Panc1 (cell line): Measurements from ENCODE around the gene SLC16A6. TPM values are rescaled to one million over a fixed set of nuclear protein-coding genes. Genes with fewer than 3 reads are reported as not detected.

Experiments used
- ATAC-seq: fragments of 200-7000 bp; cut with Tn5 transposase; 2 replicates; pipeline ENCODE4 v1.9.1; 2020; ENCODE audit warnings: mild to moderate bottlenecking, moderate library complexity
- BruUV-seq: library from RNA; stranded (reverse); fragments of 400-500 nt; replicated peaks from 2 replicates; lab custom pipeline; 2021; lab: Mats Ljungman, UMichigan
- CTCF ChIA-PET: fragments of 300-600 bp; sonication (Branson Sonifier 250); formaldehyde crosslinking; loops from one replicate; lab custom pipeline; 2022; ENCODE audit warnings: antibody characterized with exemption; lab: Charles Lee
- POLR2A ChIA-PET: fragments of 300-600 bp; sonication (Branson Sonifier 250); formaldehyde crosslinking; loops from one replicate; lab custom pipeline; 2022; ENCODE audit warnings: antibody characterized with exemption; lab: Charles Lee
- DNase-seq: peaks from one replicate; pipeline ENCODE4 v3.0.0-alpha.2; 2010; ENCODE audit warnings: low read depth, low spot score
- H3K27ac ChIP-seq: 2 replicates; pipeline ENCODE4 v1.5.1; 2011; ENCODE audit warnings: mild to moderate bottlenecking, low read length, inconsistent platforms
- H3K27me3 ChIP-seq: fragments of 200-500 bp; sonication (Bioruptor generic); 2 replicates; pipeline ENCODE4 v1.6.0; 2014; ENCODE audit warnings: low read length, inconsistent platforms; ENCODE audit not compliant: control insufficient read depth, insufficient read depth
- H3K36me3 ChIP-seq: fragments of 200-500 bp; sonication (Bioruptor generic); 2 replicates; pipeline ENCODE4 v1.5.1; 2014; ENCODE audit warnings: inconsistent platforms, mild to moderate bottlenecking, low read length, moderate library complexity; ENCODE audit not compliant: control insufficient read depth, insufficient read depth
- H3K4me1 ChIP-seq: 2 replicates; pipeline ENCODE4 v1.5.1; 2011; ENCODE audit warnings: inconsistent platforms, mild to moderate bottlenecking, low read length, moderate library complexity; ENCODE audit not compliant: control insufficient read depth, insufficient read depth
- H3K4me3 ChIP-seq, 2 experiments: 2 replicates each; pipeline ENCODE4 v1.5.1; 2011 to 2012; ENCODE audit warnings: low read depth in 2 of 2, low read length in 2 of 2, mild to moderate bottlenecking in 2 of 2, inconsistent platforms in 1 of 2, moderate library complexity in 1 of 2
- H3K9me3 ChIP-seq: fragments of 200-500 bp; sonication (Bioruptor generic); 2 replicates; pipeline ENCODE4 v1.5.1; 2014; ENCODE audit warnings: low read depth, mild to moderate bottlenecking, inconsistent platforms, low read length, moderate library complexity; ENCODE audit not compliant: control insufficient read depth, insufficient read depth
- POLR2AphosphoS5 ChIP-seq: IDR thresholded peaks from 2 replicates; pipeline ENCODE4 v1.6.1; 2012; ENCODE audit warnings: mild to moderate bottlenecking, low read depth, low read length, moderate library complexity
- SIN3A ChIP-seq: IDR thresholded peaks from 2 replicates; pipeline ENCODE4 v1.6.1; 2012; ENCODE audit warnings: low read depth, mild to moderate bottlenecking, low read length, moderate library complexity, borderline replicate concordance; ENCODE audit not compliant: insufficient read depth
- TCF7L2 ChIP-seq: IDR thresholded peaks from 2 replicates; pipeline ENCODE4 v1.6.1; 2011; ENCODE audit warnings: mild to moderate bottlenecking, low read depth, low read length, inconsistent platforms
- in situ Hi-C: cut with HindIII; loops from 2 replicates; pipeline ENCODE4 v1.10.0; 2016; ENCODE audit warnings: low sequenced_read_pairs, low pct_unique_long_range_greater_than_20kb
- intact Hi-C: fragments of 100-400 bp; cut with micrococcal nuclease; formaldehyde crosslinking; loops from one replicate; pipeline ENCODE4 v1.10.0; 2022; ENCODE audit not compliant: unreplicated experiment
- total RNA-seq: library from RNA; stranded (reverse); gene quantifications from one replicate; pipeline ENCODE4 v1.2.1, GENCODE V29; 2021; ENCODE audit not compliant: unreplicated experiment
- TF ChIP-seq, protein P1 (sequence below): fragments of 450-650 bp; IDR thresholded peaks from 2 replicates; pipeline ENCODE4 v1.5.1; 2017; ENCODE audit warnings: mild to moderate bottlenecking
- TF ChIP-seq, protein P2 (sequence below), 2 experiments: IDR thresholded peaks; 2 replicates each; pipeline ENCODE4 v1.6.1; 2011 to 2012; ENCODE audit warnings: low read depth in 2 of 2, control low read depth in 1 of 2, low read length in 1 of 2, mild to moderate bottlenecking in 1 of 2, moderate library complexity in 1 of 2; ENCODE audit not compliant: insufficient read depth in 1 of 2

SLC16A6 gene
- total RNA-seq, 1 experiment from 2014 or later = 0.26 TPM

DNA sequence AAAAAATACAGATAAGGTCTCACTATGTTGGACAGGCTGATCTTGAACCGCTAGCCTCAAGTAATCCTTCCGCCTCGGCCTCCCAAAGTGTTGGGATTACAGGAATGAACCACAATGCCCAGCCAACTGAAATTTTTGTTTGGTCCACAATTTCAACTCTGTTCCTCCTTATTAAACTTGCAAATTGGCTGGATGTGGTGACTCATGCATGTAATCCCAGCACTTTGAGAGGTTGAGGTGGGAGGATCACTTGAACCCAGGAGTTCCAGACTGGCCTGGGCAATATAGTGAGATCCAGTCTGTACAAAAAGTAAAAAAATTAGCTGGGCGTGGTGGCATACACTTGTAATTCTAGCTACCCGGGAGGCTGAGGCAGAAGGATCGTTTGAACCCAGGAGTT lies 13.8 kb upstream of the SLC16A6 start:
- no peak overlapping the region for H3K4me3 ChIP-seq
- H3K27ac ChIP-seq = no peak overlapping the region
- ATAC-seq = no peak
- TF ChIP-seq, protein P1, sequence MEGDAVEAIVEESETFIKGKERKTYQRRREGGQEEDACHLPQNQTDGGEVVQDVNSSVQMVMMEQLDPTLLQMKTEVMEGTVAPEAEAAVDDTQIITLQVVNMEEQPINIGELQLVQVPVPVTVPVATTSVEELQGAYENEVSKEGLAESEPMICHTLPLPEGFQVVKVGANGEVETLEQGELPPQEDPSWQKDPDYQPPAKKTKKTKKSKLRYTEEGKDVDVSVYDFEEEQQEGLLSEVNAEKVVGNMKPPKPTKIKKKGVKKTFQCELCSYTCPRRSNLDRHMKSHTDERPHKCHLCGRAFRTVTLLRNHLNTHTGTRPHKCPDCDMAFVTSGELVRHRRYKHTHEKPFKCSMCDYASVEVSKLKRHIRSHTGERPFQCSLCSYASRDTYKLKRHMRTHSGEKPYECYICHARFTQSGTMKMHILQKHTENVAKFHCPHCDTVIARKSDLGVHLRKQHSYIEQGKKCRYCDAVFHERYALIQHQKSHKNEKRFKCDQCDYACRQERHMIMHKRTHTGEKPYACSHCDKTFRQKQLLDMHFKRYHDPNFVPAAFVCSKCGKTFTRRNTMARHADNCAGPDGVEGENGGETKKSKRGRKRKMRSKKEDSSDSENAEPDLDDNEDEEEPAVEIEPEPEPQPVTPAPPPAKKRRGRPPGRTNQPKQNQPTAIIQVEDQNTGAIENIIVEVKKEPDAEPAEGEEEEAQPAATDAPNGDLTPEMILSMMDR = no peak
- no peak for TF ChIP-seq TCF7L2
- no peak for TF ChIP-seq POLR2AphosphoS5
- TF ChIP-seq, protein P2, sequence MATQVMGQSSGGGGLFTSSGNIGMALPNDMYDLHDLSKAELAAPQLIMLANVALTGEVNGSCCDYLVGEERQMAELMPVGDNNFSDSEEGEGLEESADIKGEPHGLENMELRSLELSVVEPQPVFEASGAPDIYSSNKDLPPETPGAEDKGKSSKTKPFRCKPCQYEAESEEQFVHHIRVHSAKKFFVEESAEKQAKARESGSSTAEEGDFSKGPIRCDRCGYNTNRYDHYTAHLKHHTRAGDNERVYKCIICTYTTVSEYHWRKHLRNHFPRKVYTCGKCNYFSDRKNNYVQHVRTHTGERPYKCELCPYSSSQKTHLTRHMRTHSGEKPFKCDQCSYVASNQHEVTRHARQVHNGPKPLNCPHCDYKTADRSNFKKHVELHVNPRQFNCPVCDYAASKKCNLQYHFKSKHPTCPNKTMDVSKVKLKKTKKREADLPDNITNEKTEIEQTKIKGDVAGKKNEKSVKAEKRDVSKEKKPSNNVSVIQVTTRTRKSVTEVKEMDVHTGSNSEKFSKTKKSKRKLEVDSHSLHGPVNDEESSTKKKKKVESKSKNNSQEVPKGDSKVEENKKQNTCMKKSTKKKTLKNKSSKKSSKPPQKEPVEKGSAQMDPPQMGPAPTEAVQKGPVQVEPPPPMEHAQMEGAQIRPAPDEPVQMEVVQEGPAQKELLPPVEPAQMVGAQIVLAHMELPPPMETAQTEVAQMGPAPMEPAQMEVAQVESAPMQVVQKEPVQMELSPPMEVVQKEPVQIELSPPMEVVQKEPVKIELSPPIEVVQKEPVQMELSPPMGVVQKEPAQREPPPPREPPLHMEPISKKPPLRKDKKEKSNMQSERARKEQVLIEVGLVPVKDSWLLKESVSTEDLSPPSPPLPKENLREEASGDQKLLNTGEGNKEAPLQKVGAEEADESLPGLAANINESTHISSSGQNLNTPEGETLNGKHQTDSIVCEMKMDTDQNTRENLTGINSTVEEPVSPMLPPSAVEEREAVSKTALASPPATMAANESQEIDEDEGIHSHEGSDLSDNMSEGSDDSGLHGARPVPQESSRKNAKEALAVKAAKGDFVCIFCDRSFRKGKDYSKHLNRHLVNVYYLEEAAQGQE (IDR thresholded peaks at IDR 0.05; ENCODE audit: insufficient read depth in 1 of 2, low read depth in 2 of 2, low read length in 1 of 2) = no peak
- no peak for TF ChIP-seq SIN3A
- H3K9me3 ChIP-seq = no peaks in the 10 kb centered on the region
- intact Hi-C loops = no loop called here
- H3K36me3 ChIP-seq = no peaks in the 10 kb centered on the region
- BruUV-seq = no TSS peak
- POLR2A ChIA-PET = no interaction called here
- no peaks in the 10 kb centered on the region for H3K27me3 ChIP-seq
- in situ Hi-C loops = no loop called here
- no peaks in the 10 kb centered on the region for H3K4me1 ChIP-seq
- DNase-seq = no peak
- CTCF ChIA-PET = no interaction called here

DNA sequence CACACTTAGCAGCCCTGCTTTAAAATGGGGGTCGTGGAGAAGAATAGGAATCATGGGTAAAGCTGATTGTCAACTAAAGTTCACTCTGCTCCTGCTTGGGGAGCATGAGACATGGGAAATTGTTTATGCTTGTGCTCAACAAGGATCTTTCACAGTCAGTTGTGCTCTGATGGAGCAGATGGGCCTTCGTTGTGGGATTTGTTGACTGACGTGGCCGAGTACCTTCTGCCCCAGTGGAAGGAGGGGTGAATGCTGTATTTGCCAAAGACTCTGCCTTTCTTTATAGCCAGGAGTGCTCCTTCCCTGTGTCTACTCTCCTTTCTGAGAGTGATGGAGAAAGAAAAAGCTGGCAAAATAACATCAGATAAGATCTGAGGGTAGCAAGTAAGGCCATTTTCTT lies 11.7 kb upstream of the SLC16A6 start:
- Histone ChIP-seq H3K4me1 (no peaks in the 10 kb centered on the region), H3K27me3 (no peaks in the 10 kb centered on the region), H3K9me3 (no peaks in the 10 kb centered on the region), H3K36me3 (no peaks in the 10 kb centered on the region), H3K4me3 (no peak overlapping the region), H3K27ac (no peak overlapping the region)
- ATAC-seq (no peak), DNase-seq (no peak)
- ChIA-PET CTCF (no interaction called here), POLR2A (no interaction called here)
- TF ChIP-seq TCF7L2 (no peak), SIN3A (no peak), POLR2AphosphoS5 (no peak)
- TF ChIP-seq, protein P2 (IDR thresholded peaks at IDR 0.05; ENCODE audit: insufficient read depth in 1 of 2, low read depth in 2 of 2, low read length in 1 of 2) = no peak
- TF ChIP-seq, protein P1 = no peak
- BruUV-seq = no TSS peak
- in situ Hi-C loops (no loop called here), intact Hi-C loops (no loop called here)
